ENCODE results near the gene OTX2. TPM values are rescaled to one million over a fixed set of nuclear protein-coding genes. Genes with fewer than 3 reads are reported as not detected.

OTX2 gene
- total and polyA plus RNA-seq, 2 of the 13 experiments (the other 11 are each of a cell fraction or from before 2014, with no cell fraction given): not detected

DNA sequence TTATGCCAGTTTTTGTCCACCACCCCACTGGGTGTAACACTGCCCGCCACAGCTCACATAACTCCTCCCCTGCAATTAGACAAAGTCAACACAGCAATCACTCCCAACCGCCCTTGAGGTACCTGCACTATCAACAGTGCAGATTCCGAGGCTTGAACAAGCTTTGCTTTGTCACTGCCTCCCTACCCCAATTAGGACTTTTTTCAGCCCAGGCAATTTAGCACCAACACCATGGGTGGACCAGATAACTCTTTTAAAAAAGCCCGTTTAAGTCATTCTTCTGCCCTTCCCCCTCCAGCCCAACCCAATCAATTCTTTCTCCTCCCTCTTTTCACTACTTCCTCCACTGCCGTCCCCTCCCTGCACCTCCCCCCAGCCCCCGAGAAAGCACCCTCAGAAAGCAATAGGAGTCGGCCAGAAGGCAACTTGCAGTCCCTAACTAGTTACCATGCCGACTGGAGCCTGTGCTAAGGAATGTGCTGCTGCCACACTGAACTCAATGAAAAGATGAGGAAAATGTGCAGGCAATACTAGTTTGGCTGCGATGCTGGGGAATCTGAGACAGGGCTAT is 45.7 kb upstream of the OTX2 start:
- H3K27me3 ChIP-seq (ENCODE audit: control insufficient read depth in 1 of 2, insufficient read depth in 2 of 2, low read length in 2 of 2): peaks cover 0 to 5% of the 10 kb centered on the region in 2 experiments; a peak in 2 of 5 replicates
- POLR2A ChIA-PET: no interaction called here
- ATAC-seq: peak; percentile 56
- peak; percentile 8 for DNase-seq (ENCODE audit: low spot score)
- H3K9me3 ChIP-seq (ENCODE audit: low read length): no peaks in the 10 kb centered on the region
- no peaks in the 10 kb centered on the region for H3K79me2 ChIP-seq (ENCODE audit: insufficient read depth, low read length)
- H4K20me1 ChIP-seq (ENCODE audit: insufficient read depth, low read length): no peaks in the 10 kb centered on the region
- H2AFZ ChIP-seq (ENCODE audit: low read length): no peak overlapping the region
- H3K36me3 ChIP-seq (replicated peaks in 1 of 2; ENCODE audit: control insufficient read depth in 1 of 2, insufficient read depth in 2 of 2, low read length in 2 of 2): no peaks in the 10 kb centered on the region
- WGBS (ENCODE audit: low lambda C conversion rate): 13% methylated on average over 9 of the region's 9 CpGs
- CTCF ChIA-PET (ENCODE audit: low intra/inter-chr PET ratio, low total read pairs): no interaction called here
- no peak overlapping the region for H3K4me3 ChIP-seq (replicated peaks in 1 of 3; ENCODE audit: insufficient read depth in 1 of 3, low read depth in 2 of 3, low read length in 3 of 3)
- H3K4me1 ChIP-seq (ENCODE audit: insufficient read depth, low read length): no peaks in the 10 kb centered on the region; the same call in 1 of the 2 replicates
- intact Hi-C loops (cut with micrococcal nuclease; ENCODE audit: unreplicated experiment): no loop called here
- in situ Hi-C loops (cut with HindIII; ENCODE audit: extremely low pct_ligation_motif_present, low pct_unique_long_range_greater_than_20kb): no loop called here
- H3K4me2 ChIP-seq (ENCODE audit: low read depth, low read length): no peak overlapping the region
- H3K27ac ChIP-seq (ENCODE audit: extremely low read length, insufficient read depth, low read length): no peak overlapping the region
- no TSS peak for BruUV-seq (replicated peaks)
- FAIRE-seq: no peak
- no peak overlapping the region for H3K9ac ChIP-seq (ENCODE audit: insufficient read depth, low read depth, low read length)
- no peak for TF ChIP-seq CBX5 (CRISPR knock-in tag; IDR thresholded peaks at IDR 0.05; ENCODE audit: borderline replicate concordance)
- TF ChIP-seq HMGXB3 (CRISPR knock-in tag; IDR thresholded peaks at IDR 0.05; ENCODE audit: borderline replicate concordance): no peak
- no peak for TF ChIP-seq FOXM1 (CRISPR knock-in tag; IDR thresholded peaks at IDR 0.05)
- no peak for TF ChIP-seq YEATS2 (CRISPR knock-in tag; IDR thresholded peaks at IDR 0.05; ENCODE audit: borderline replicate concordance)
- TF ChIP-seq CREM (IDR thresholded peaks at IDR 0.05): no peak
- no peak for TF ChIP-seq CREM (CRISPR knock-in tag; IDR thresholded peaks at IDR 0.05)
- no peak for TF ChIP-seq HOXA3 (CRISPR knock-in tag; IDR thresholded peaks at IDR 0.05)
- TF ChIP-seq, protein P1, sequence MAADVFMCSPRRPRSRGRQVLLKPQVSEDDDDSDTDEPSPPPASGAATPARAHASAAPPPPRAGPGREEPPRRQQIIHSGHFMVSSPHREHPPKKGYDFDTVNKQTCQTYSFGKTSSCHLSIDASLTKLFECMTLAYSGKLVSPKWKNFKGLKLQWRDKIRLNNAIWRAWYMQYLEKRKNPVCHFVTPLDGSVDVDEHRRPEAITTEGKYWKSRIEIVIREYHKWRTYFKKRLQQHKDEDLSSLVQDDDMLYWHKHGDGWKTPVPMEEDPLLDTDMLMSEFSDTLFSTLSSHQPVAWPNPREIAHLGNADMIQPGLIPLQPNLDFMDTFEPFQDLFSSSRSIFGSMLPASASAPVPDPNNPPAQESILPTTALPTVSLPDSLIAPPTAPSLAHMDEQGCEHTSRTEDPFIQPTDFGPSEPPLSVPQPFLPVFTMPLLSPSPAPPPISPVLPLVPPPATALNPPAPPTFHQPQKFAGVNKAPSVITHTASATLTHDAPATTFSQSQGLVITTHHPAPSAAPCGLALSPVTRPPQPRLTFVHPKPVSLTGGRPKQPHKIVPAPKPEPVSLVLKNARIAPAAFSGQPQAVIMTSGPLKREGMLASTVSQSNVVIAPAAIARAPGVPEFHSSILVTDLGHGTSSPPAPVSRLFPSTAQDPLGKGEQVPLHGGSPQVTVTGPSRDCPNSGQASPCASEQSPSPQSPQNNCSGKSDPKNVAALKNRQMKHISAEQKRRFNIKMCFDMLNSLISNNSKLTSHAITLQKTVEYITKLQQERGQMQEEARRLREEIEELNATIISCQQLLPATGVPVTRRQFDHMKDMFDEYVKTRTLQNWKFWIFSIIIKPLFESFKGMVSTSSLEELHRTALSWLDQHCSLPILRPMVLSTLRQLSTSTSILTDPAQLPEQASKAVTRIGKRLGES (CRISPR knock-in tag; IDR thresholded peaks at IDR 0.05; ENCODE audit: borderline replicate concordance): no peak
- TF ChIP-seq RFX3 (CRISPR knock-in tag; IDR thresholded peaks at IDR 0.05): no peak
- TF ChIP-seq GLI4 (CRISPR knock-in tag; IDR thresholded peaks at IDR 0.05; ENCODE audit: borderline replicate concordance): no peak
- TF ChIP-seq SIX4 (CRISPR knock-in tag; IDR thresholded peaks at IDR 0.05): no peak
- TF ChIP-seq SRSF9 (IDR thresholded peaks at IDR 0.05; ENCODE audit: borderline replicate concordance, insufficient read depth, low read depth, low read length, poor library complexity, severe bottlenecking): no peak
- TF ChIP-seq MED1 (CRISPR knock-in tag; IDR thresholded peaks at IDR 0.05): no peak
- TF ChIP-seq ZNF615 (CRISPR knock-in tag; IDR thresholded peaks at IDR 0.05; ENCODE audit: borderline replicate concordance): no peak
- TF ChIP-seq U2AF1 (optimal IDR thresholded peaks at IDR 0.05; ENCODE audit: low read depth, low read length): no peak
- no peak for TF ChIP-seq SRY (CRISPR knock-in tag; IDR thresholded peaks at IDR 0.05)
- TF ChIP-seq HNRNPL (IDR thresholded peaks at IDR 0.05; ENCODE audit: low read depth, low read length): no peak

Data from HepG2 (cell line).